Thyroid gland (tissue), 4 donors: ENCODE data around the gene TENT5C.

ENCODE experiments used
- CTCF ChIP-seq, 6 experiments: fragments of 200-600 bp in 3 of 6; fragments of 450-650 bp in 3 of 6; sonication (generic) in 3 of 6; IDR thresholded peaks; one replicate each; pipeline ENCODE4 v1.5.1; 2016 to 2019; ENCODE audit warnings: antibody characterized with exemption in 6 of 6, mild to moderate bottlenecking in 2 of 6, inconsistent platforms in 1 of 6, moderate library complexity in 1 of 6
- POLR2A ChIP-seq, 2 donors: fragments of 450-650 bp; IDR thresholded peaks; one replicate each; pipeline ENCODE4 v1.6.1; 2017; ENCODE audit warnings: antibody characterized with exemption in 2 of 2, mild to moderate bottlenecking in 2 of 2, moderate library complexity in 1 of 2

GRCh38 chr1:117577191-117577885, 28.5 kb upstream of the TENT5C start:
- TF ChIP-seq CTCF (IDR thresholded peaks at IDR 0.05) (no peak), POLR2A (IDR thresholded peaks at IDR 0.05) (no peak)
